ENCODE data around the gene SDC4.

GRCh38 chr20:45347297-45347935, 808 bp downstream of the SDC4 start:
- TF ChIP-seq, protein P1, sequence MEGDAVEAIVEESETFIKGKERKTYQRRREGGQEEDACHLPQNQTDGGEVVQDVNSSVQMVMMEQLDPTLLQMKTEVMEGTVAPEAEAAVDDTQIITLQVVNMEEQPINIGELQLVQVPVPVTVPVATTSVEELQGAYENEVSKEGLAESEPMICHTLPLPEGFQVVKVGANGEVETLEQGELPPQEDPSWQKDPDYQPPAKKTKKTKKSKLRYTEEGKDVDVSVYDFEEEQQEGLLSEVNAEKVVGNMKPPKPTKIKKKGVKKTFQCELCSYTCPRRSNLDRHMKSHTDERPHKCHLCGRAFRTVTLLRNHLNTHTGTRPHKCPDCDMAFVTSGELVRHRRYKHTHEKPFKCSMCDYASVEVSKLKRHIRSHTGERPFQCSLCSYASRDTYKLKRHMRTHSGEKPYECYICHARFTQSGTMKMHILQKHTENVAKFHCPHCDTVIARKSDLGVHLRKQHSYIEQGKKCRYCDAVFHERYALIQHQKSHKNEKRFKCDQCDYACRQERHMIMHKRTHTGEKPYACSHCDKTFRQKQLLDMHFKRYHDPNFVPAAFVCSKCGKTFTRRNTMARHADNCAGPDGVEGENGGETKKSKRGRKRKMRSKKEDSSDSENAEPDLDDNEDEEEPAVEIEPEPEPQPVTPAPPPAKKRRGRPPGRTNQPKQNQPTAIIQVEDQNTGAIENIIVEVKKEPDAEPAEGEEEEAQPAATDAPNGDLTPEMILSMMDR (IDR thresholded peaks at IDR 0.05), result no peak
- TF ChIP-seq POLR2AphosphoS5 (IDR thresholded peaks at IDR 0.05) (no peak), POLR2A (IDR thresholded peaks at IDR 0.05) (no peak), EP300 (IDR thresholded peaks at IDR 0.05; ENCODE audit: low read depth) (no peak)
